OCI-LY3 (cell line): ENCODE measurements around the gene USP7.

ENCODE experiments used
- CTCF ChIP-seq: fragments of 200-600, 300-600 bp; sonication (generic); IDR thresholded peaks from 2 replicates; pipeline ENCODE4 v1.5.1; 2014; ENCODE audit warnings: antibody characterized with exemption, low read length, low read depth
- EZH2phosphoT487 ChIP-seq: fragments of 200-600 bp; shearing (Covaris generic); IDR thresholded peaks from 2 replicates; pipeline ENCODE4 v1.6.1; 2018; ENCODE audit warnings: antibody characterized with exemption, mixed run types, low read depth

- TF ChIP-seq CTCF (peak; percentile 31), EZH2phosphoT487 (no peak)
These were observed 57.7 kb downstream of the USP7 start for GRCh38 chr16:8905795-8906591.
